HCT116 (cell line): ENCODE measurements around the gene RETREG1. TPM values are rescaled to one million over a fixed set of nuclear protein-coding genes. Genes with fewer than 3 reads are reported as not detected.

Experiments
- ATAC-seq: fragments of 200-7000 bp; cut with Tn5 transposase; 2 replicates; pipeline ENCODE4 v1.9.1; 2020; ENCODE audit warnings: mild to moderate bottlenecking, moderate library complexity
- BruUV-seq: library from RNA; stranded (reverse); fragments of 400-500 nt; replicated peaks from 2 replicates; lab custom pipeline; 2021; lab: Mats Ljungman, UMichigan
- CTCF ChIA-PET: fragments of 300-600 bp; sonication (Branson Sonifier 250); formaldehyde crosslinking; loops from one replicate; lab custom pipeline; 2021; ENCODE audit warnings: antibody characterized with exemption; lab: Charles Lee
- POLR2A ChIA-PET: fragments of 300-600, 350-600 bp; sonication (Branson Sonifier 250); formaldehyde crosslinking; loops from one replicate; lab custom pipeline; 2021; ENCODE audit warnings: antibody characterized with exemption; lab: Charles Lee
- RAD21 ChIA-PET, 2 experiments: fragments of 300-600 bp; sonication (Branson Sonifier 250); formaldehyde crosslinking; loops; one replicate each; lab custom pipeline; 2023; ENCODE audit warnings: low total read pairs in 2 of 2; ENCODE audit not compliant: uncharacterized antibody in 2 of 2, unreplicated experiment in 2 of 2, low non-redundant PET in 1 of 2; lab: Charles Lee
- DNase-seq: peaks from one replicate; pipeline ENCODE4 v3.0.0-alpha.2; 2010; ENCODE audit warnings: low read depth, low spot score
- H2AFZ ChIP-seq: fragments of 200-600 bp; shearing (Covaris generic), sonication (generic); 2 replicates; pipeline ENCODE4 v1.6.1; 2017; ENCODE audit warnings: low read depth, mixed run types, mixed read lengths, antibody characterized with exemption, low read length; ENCODE audit not compliant: poor library complexity, severe bottlenecking
- H3K27ac ChIP-seq: 2 replicates; pipeline ENCODE4 v1.5.1; 2012; ENCODE audit warnings: low read depth, low read length
- H3K27me3 ChIP-seq: fragments of 200-600 bp; sonication (generic); 2 replicates; pipeline ENCODE4 v1.6.1; 2016; ENCODE audit warnings: mixed run types, low read length, mixed read lengths; ENCODE audit not compliant: insufficient read depth
- H3K36me3 ChIP-seq, 2 experiments: fragments of 200-500 bp in 1 of 2; fragments of 200-600 bp in 1 of 2; sonication (Bioruptor generic) in 1 of 2; sonication (generic) in 1 of 2; 2 replicates each; pipeline versions ENCODE4 v1.5.1 to v1.6.1; 2014 to 2016; ENCODE audit warnings: low read length in 2 of 2, inconsistent platforms in 1 of 2, mixed read lengths in 1 of 2, mixed run types in 1 of 2; ENCODE audit not compliant: insufficient read depth in 2 of 2, control insufficient read depth in 1 of 2
- H3K4me1 ChIP-seq, 2 experiments: fragments of 200-600 bp in 1 of 2; sonication (generic) in 1 of 2; 2 replicates each; pipeline versions ENCODE4 v1.5.1 to v1.6.1; 2012 to 2017; ENCODE audit warnings: low read length in 2 of 2, inconsistent platforms in 1 of 2, mild to moderate bottlenecking in 1 of 2, mixed read lengths in 1 of 2, mixed run types in 1 of 2, moderate library complexity in 1 of 2; ENCODE audit not compliant: insufficient read depth in 2 of 2, control insufficient read depth in 1 of 2
- H3K4me2 ChIP-seq: fragments of 200-600 bp; sonication (generic); 2 replicates; pipeline ENCODE4 v1.6.1; 2017; ENCODE audit warnings: mixed run types, low read length, mixed read lengths
- H3K4me3 ChIP-seq, 2 experiments: fragments of 200-600 bp in 1 of 2; sonication (generic) in 1 of 2; replicated peaks in 1 of 2; 2 replicates each; pipeline ENCODE4 v1.5.1; 2011 to 2016; ENCODE audit warnings: low read length in 2 of 2, control low read depth in 1 of 2, low read depth in 1 of 2, mild to moderate bottlenecking in 1 of 2, mixed read lengths in 1 of 2, mixed run types in 1 of 2
- H3K79me2 ChIP-seq: fragments of 200-600 bp; sonication (generic); 2 replicates; pipeline ENCODE4 v1.6.1; 2017; ENCODE audit warnings: mild to moderate bottlenecking, mixed run types, low read length, moderate library complexity, mixed read lengths; ENCODE audit not compliant: insufficient read depth
- H3K9ac ChIP-seq: fragments of 200-600 bp; sonication (generic); 2 replicates; pipeline ENCODE4 v1.6.1; 2016; ENCODE audit warnings: low read length, mixed read lengths
- H3K9me2 ChIP-seq: fragments of 200-600 bp; sonication (generic), shearing (Covaris generic); 2 replicates; pipeline ENCODE4 v1.6.1; 2017; ENCODE audit warnings: mixed run types, mild to moderate bottlenecking, moderate library complexity; ENCODE audit not compliant: insufficient read depth
- H3K9me3 ChIP-seq, 2 experiments: fragments of 200-500 bp in 1 of 2; fragments of 200-600 bp in 1 of 2; sonication (Bioruptor generic) in 1 of 2; sonication (generic) in 1 of 2; 2 replicates each; pipeline ENCODE4 v1.6.1; 2014 to 2017; ENCODE audit warnings: low read length in 2 of 2, mixed read lengths in 2 of 2, inconsistent platforms in 1 of 2, low read depth in 1 of 2, mild to moderate bottlenecking in 1 of 2, mixed run types in 1 of 2, moderate library complexity in 1 of 2; ENCODE audit not compliant: control insufficient read depth in 1 of 2, insufficient read depth in 1 of 2
- H4K20me1 ChIP-seq: fragments of 200-600 bp; sonication (generic), shearing (Covaris generic); 2 replicates; pipeline ENCODE4 v1.6.1; 2017; ENCODE audit warnings: mixed run types, mild to moderate bottlenecking, moderate library complexity; ENCODE audit not compliant: insufficient read depth
- ZFX ChIP-seq: fragments of 450-650 bp; IDR thresholded peaks from 2 replicates; pipeline ENCODE4 v1.6.1; 2017
- intact Hi-C: fragments of 100-400 bp; cut with micrococcal nuclease; formaldehyde crosslinking; loops from 2 replicates; pipeline ENCODE4 v1.10.0; 2022
- total RNA-seq: library from RNA; stranded (reverse); gene quantifications from one replicate; pipeline ENCODE4 v1.2.1, GENCODE V29; 2021; ENCODE audit not compliant: unreplicated experiment

Gene RETREG1
- total RNA-seq, 1 experiment from 2014 or later = 6.0 TPM

DNA sequence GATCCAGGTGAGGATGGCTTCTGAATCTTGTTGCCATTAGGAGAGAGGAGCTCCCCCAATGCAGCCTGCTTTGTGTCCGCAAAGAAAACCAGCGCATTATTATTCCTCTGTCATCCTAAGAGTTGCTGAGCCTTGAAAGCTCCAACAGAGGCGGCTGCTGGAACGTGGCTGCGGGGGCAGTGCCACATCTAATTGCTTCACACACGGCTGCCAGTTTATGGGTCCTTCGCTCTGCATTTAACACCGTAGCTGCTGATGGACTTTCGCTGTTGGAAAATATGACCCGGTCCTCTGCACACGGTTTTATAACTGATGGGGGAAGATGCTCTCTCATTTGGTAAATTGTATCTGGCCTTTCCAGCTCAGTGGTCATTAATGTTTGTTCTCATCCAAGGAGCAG is 189.2 kb downstream of the RETREG1 start:
- CTCF ChIA-PET = no interaction called here
- Histone ChIP-seq H3K4me2 (no peak overlapping the region), H3K4me3 (no peak overlapping the region), H3K79me2 (no peaks in the 10 kb centered on the region), H3K27ac (no peak overlapping the region), H3K4me1 (no peaks in the 10 kb centered on the region), H3K9me2 (no peaks in the 10 kb centered on the region), H3K9me3 (no peaks in the 10 kb centered on the region), H2AFZ (no peak overlapping the region), H3K9ac (no peak overlapping the region), H3K36me3 (no peaks in the 10 kb centered on the region), H4K20me1 (no peaks in the 10 kb centered on the region), H3K27me3 (0 out of 2 replicates have a peak, but pooled peaks cover 5% of the 10 kb centered on the region)
- intact Hi-C loops = no loop called here
- RAD21 ChIA-PET = no interaction called here
- POLR2A ChIA-PET = interaction anchor here (1.0 kb wide), 1 partner anchor 9 kb away, joined by 5 read pairs; no protein-coding TSS in a partner anchor
- DNase-seq = no peak
- TF ChIP-seq ZFX = no peak
- no TSS peak for BruUV-seq
- no peak for ATAC-seq

Other genes starting within 250 kb of the RETREG1 start
- gene ZNF622, start 151.2 kb downstream of the RETREG1 start, total RNA-seq = 25.2 TPM